SU-DHL-6 (cell line): ENCODE measurements around the gene ASCC3.

ENCODE experiments used
- CTCF ChIP-seq: fragments of 200-600 bp; sonication (generic); IDR thresholded peaks from one replicate; pipeline ENCODE4 v1.5.1; 2017; ENCODE audit warnings: antibody characterized with exemption, mild to moderate bottlenecking, low read length, moderate library complexity; ENCODE audit not compliant: insufficient read depth, poor library complexity, severe bottlenecking
- EZH2phosphoT487 ChIP-seq: fragments of 200-600 bp; sonication (generic), shearing (Covaris generic); conservative IDR thresholded peaks from 2 replicates; pipeline ENCODE4 v1.6.1; 2018; ENCODE audit warnings: mild to moderate bottlenecking, antibody characterized with exemption, low read length, moderate library complexity, mixed read lengths

GRCh38 chr6:100915876-100916275 is 34.7 kb upstream of the ASCC3 start:
- TF ChIP-seq CTCF = no peak
- no peak for TF ChIP-seq EZH2phosphoT487
